Thyroid gland (tissue), 4 donors: ENCODE results near the gene PTPRN2.

Experiments used
- CTCF ChIP-seq, 6 experiments: fragments of 200-600 bp in 3 of 6; fragments of 450-650 bp in 3 of 6; sonication (generic) in 3 of 6; IDR thresholded peaks; one replicate each; pipeline ENCODE4 v1.5.1; 2016 to 2019; ENCODE audit warnings: antibody characterized with exemption in 6 of 6, mild to moderate bottlenecking in 2 of 6, inconsistent platforms in 1 of 6, moderate library complexity in 1 of 6
- POLR2A ChIP-seq, 2 donors: fragments of 450-650 bp; IDR thresholded peaks; one replicate each; pipeline ENCODE4 v1.6.1; 2017; ENCODE audit warnings: antibody characterized with exemption in 2 of 2, mild to moderate bottlenecking in 2 of 2, moderate library complexity in 1 of 2

GRCh38 chr7:158274996-158275395, 312.6 kb downstream of the PTPRN2 start:
- TF ChIP-seq CTCF (IDR thresholded peaks at IDR 0.05): no peak
- no peak for TF ChIP-seq POLR2A (IDR thresholded peaks at IDR 0.05)
